Loucy (cell line): ENCODE data around the gene SLC13A4.

Source experiments
- H2AFZ ChIP-seq: fragments of 200-600 bp; sonication (generic); 2 replicates; pipeline ENCODE4 v1.6.0; 2016; ENCODE audit warnings: antibody characterized with exemption, mild to moderate bottlenecking, low read length, moderate library complexity
- H3F3A ChIP-seq: fragments of 200-600 bp; 2 replicates; pipeline ENCODE4 v1.6.0; 2016; ENCODE audit warnings: antibody characterized with exemption, low read depth, mild to moderate bottlenecking
- H3K27me3 ChIP-seq: fragments of 200-600 bp; sonication (generic); 2 replicates; pipeline ENCODE4 v1.6.1; 2014; ENCODE audit warnings: low read length, mild to moderate bottlenecking; ENCODE audit not compliant: insufficient read depth, poor library complexity, severe bottlenecking
- H3K36me3 ChIP-seq: fragments of 200-600 bp; sonication (generic); 2 replicates; pipeline ENCODE4 v1.6.1; 2016; ENCODE audit warnings: low read length; ENCODE audit not compliant: insufficient read depth
- H3K4me1 ChIP-seq: fragments of 200-600 bp; sonication (generic); 2 replicates; pipeline ENCODE4 v1.5.1; 2014; ENCODE audit warnings: low read length, mild to moderate bottlenecking; ENCODE audit not compliant: insufficient read depth, poor library complexity, severe bottlenecking
- H3K4me2 ChIP-seq: fragments of 200-600 bp; sonication (generic); 2 replicates; pipeline ENCODE4 v1.6.0; 2014; ENCODE audit warnings: antibody characterized with exemption, low read length, low read depth, mild to moderate bottlenecking; ENCODE audit not compliant: poor library complexity, severe bottlenecking
- H3K4me3 ChIP-seq: fragments of 200-600 bp; sonication (generic); 2 replicates; pipeline ENCODE4 v1.5.1; 2014; ENCODE audit warnings: low read length, mild to moderate bottlenecking, mixed read lengths; ENCODE audit not compliant: poor library complexity, severe bottlenecking
- H3K79me2 ChIP-seq: fragments of 200-600 bp; sonication (generic); 2 replicates; pipeline ENCODE4 v1.6.1; 2014; ENCODE audit warnings: low read length; ENCODE audit not compliant: insufficient read depth
- H3K9ac ChIP-seq: fragments of 200-600 bp; sonication (generic); 2 replicates; pipeline ENCODE4 v1.6.0; 2014; ENCODE audit warnings: mild to moderate bottlenecking, low read depth, low read length, moderate library complexity; ENCODE audit not compliant: poor library complexity, severe bottlenecking
- H3K9me2 ChIP-seq: fragments of 200-600 bp; sonication (generic); replicated peaks from 2 replicates; pipeline ENCODE4 v1.6.1; 2016; ENCODE audit warnings: low read depth, low read length, mixed read lengths
- H3K9me3 ChIP-seq: fragments of 200-600 bp; sonication (generic); 2 replicates; pipeline ENCODE4 v1.6.1; 2014; ENCODE audit warnings: mild to moderate bottlenecking, antibody characterized with exemption, low read length, low read depth; ENCODE audit not compliant: insufficient read depth
- H4K20me1 ChIP-seq: fragments of 200-600 bp; sonication (generic); 2 replicates; pipeline ENCODE4 v1.6.0; 2014; ENCODE audit warnings: antibody characterized with exemption, low read length, mild to moderate bottlenecking; ENCODE audit not compliant: insufficient read depth, poor library complexity, severe bottlenecking
- EZH2phosphoT487 ChIP-seq: fragments of 200-600 bp; IDR thresholded peaks from 2 replicates; pipeline ENCODE4 v1.6.1; 2018; ENCODE audit warnings: antibody characterized with exemption, mild to moderate bottlenecking, moderate library complexity, borderline replicate concordance
- TF ChIP-seq, protein P1 (sequence below): fragments of 200-600 bp; sonication (generic); conservative IDR thresholded peaks from 2 replicates; pipeline ENCODE4 v1.5.1; 2014; ENCODE audit warnings: mild to moderate bottlenecking, antibody characterized with exemption, low read length

Gene SLC13A4

DNA sequence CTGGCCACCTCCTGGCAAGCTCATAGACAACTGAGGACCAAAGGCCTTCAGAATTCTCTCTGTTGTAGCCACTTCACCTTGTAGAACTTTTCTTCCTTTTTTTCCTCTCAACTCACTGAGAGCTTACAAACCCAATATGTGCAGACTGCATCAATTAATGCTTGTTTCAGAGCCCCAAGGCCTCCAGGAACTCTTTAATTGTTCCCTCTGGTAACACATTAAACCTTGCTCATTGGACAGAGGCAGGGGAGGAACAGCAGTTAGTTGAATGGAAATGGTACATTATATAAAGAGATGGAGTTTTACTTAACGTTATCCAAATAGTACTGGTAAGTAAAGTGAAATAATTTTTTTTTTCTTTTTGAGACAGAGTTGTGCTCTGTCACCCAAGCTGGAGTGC is 40.5 kb downstream of the SLC13A4 start:
- Histone ChIP-seq H3K27me3 (no peaks in the 10 kb centered on the region), H3K4me1 (no peaks in the 10 kb centered on the region), H3K9me2 (no peaks in the 10 kb centered on the region), H3K36me3 (no peaks in the 10 kb centered on the region), H3K4me3 (no peak overlapping the region), H3F3A (no peaks in the 10 kb centered on the region), H3K9me3 (no peaks in the 10 kb centered on the region), H3K79me2 (no peaks in the 10 kb centered on the region), H3K9ac (no peak overlapping the region), H4K20me1 (no peaks in the 10 kb centered on the region), H2AFZ (no peak overlapping the region), H3K4me2 (no peak overlapping the region)
- TF ChIP-seq, protein P1, sequence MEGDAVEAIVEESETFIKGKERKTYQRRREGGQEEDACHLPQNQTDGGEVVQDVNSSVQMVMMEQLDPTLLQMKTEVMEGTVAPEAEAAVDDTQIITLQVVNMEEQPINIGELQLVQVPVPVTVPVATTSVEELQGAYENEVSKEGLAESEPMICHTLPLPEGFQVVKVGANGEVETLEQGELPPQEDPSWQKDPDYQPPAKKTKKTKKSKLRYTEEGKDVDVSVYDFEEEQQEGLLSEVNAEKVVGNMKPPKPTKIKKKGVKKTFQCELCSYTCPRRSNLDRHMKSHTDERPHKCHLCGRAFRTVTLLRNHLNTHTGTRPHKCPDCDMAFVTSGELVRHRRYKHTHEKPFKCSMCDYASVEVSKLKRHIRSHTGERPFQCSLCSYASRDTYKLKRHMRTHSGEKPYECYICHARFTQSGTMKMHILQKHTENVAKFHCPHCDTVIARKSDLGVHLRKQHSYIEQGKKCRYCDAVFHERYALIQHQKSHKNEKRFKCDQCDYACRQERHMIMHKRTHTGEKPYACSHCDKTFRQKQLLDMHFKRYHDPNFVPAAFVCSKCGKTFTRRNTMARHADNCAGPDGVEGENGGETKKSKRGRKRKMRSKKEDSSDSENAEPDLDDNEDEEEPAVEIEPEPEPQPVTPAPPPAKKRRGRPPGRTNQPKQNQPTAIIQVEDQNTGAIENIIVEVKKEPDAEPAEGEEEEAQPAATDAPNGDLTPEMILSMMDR: no peak
- TF ChIP-seq EZH2phosphoT487: no peak

- Histone ChIP-seq H3K27me3 (no peaks in the 10 kb centered on the region), H3K9me2 (no peaks in the 10 kb centered on the region), H3F3A (no peaks in the 10 kb centered on the region), H3K9ac (no peak overlapping the region), H3K79me2 (no peaks in the 10 kb centered on the region), H3K4me1 (no peaks in the 10 kb centered on the region), H2AFZ (no peak overlapping the region), H4K20me1 (no peaks in the 10 kb centered on the region), H3K9me3 (no peaks in the 10 kb centered on the region), H3K4me2 (no peak overlapping the region), H3K36me3 (no peaks in the 10 kb centered on the region), H3K4me3 (no peak overlapping the region)
- TF ChIP-seq EZH2phosphoT487: no peak
- TF ChIP-seq, protein P1: no peak
Observed at GRCh38 chr7:135685306-135686084, 42.5 kb downstream of the SLC13A4 start.

- Histone ChIP-seq H3K4me1 (no peaks in the 10 kb centered on the region), H4K20me1 (no peaks in the 10 kb centered on the region), H3F3A (no peaks in the 10 kb centered on the region), H2AFZ (no peak overlapping the region), H3K36me3 (no peaks in the 10 kb centered on the region), H3K9me2 (no peaks in the 10 kb centered on the region), H3K9me3 (no peaks in the 10 kb centered on the region), H3K4me2 (no peak overlapping the region), H3K79me2 (no peaks in the 10 kb centered on the region), H3K4me3 (no peak overlapping the region), H3K27me3 (no peaks in the 10 kb centered on the region), H3K9ac (no peak overlapping the region)
- TF ChIP-seq EZH2phosphoT487: no peak
- TF ChIP-seq, protein P1: no peak
Observed at GRCh38 chr7:135684699-135685098, 43.3 kb downstream of the SLC13A4 start.
